WI38 (cell line): ENCODE measurements around the gene FRMPD2.

ENCODE experiments used
- H3K4me3 ChIP-seq: 2 replicates; pipeline ENCODE4 v1.5.1; 2011; ENCODE audit warnings: low read depth, mild to moderate bottlenecking, control low read depth, low read length
- CTCF ChIP-seq: IDR thresholded peaks from 2 replicates; pipeline ENCODE4 v1.5.1; 2012; ENCODE audit warnings: low read depth, mild to moderate bottlenecking, control low read depth, low read length

FRMPD2 gene

GRCh38 chr10:48257407-48257961 is 17.0 kb downstream of the FRMPD2 start:
- no peak for TF ChIP-seq CTCF
- H3K4me3 ChIP-seq, result no peak overlapping the region

- no peak for TF ChIP-seq CTCF
- H3K4me3 ChIP-seq, result no peak overlapping the region
Measured at GRCh38 chr10:48255722-48256121, 18.8 kb downstream of the FRMPD2 start.

- no peak overlapping the region for H3K4me3 ChIP-seq
- TF ChIP-seq CTCF, result no peak
Measured at GRCh38 chr10:48254750-48255512, 19.6 kb downstream of the FRMPD2 start.

- no peak for TF ChIP-seq CTCF
- H3K4me3 ChIP-seq, result no peak overlapping the region
Measured at GRCh38 chr10:48253970-48254657, 20.4 kb downstream of the FRMPD2 start.

GRCh38 chr10:48252354-48252650 is 22.2 kb downstream of the FRMPD2 start:
- H3K4me3 ChIP-seq, result no peak overlapping the region
- TF ChIP-seq CTCF, result no peak

- TF ChIP-seq CTCF, result no peak
- no peak overlapping the region for H3K4me3 ChIP-seq
Measured at GRCh38 chr10:48251525-48252353, 22.8 kb downstream of the FRMPD2 start.
